ENCODE results near the gene PIGW. TPM values are rescaled to one million over a fixed set of nuclear protein-coding genes. Genes with fewer than 3 reads are reported as not detected.

PIGW gene
- total RNA-seq, 1 experiment from 2014 or later: 78.9 TPM

GRCh38 chr17:36545465-36546417 lies 11.0 kb downstream of the PIGW start:
- BruUV-seq (replicated peaks): no TSS peak
- H3K4me1 Mint-ChIP-seq (ENCODE audit: low read depth, unreplicated experiment): peaks cover 32% of the 10 kb centered on the region

DNA sequence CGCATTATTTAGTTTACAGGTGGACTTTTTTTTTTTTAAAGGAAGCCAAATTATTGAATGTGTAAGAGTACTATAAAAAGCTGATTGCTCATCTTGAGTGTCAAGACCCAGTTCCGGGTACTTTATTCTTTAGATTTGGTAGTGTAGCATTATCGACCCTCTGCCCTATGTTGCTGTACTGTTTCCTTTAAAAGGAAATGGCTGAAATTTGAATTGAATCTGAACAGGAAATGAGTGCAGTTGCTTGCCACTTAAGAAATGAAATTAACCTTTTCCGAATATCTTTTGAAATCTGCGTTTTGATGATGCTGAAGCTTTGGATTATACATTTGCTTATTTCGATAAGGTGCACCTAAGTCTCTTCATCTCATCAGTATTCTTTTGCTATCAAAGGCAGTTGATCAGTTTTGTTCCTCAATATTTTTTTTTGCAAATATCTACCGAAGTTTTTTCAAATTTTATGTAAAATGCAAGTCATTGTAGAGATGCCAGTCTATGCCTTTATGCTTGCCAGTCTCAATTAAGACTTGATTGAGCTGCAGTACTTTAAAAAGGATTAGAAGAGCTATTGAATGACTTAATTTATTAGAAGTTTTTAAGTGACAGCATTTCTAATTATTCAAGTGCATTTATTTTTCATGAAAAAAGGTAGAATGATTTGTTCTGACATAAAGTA lies 11.8 kb downstream of the PIGW start:
- Mint-ChIP-seq H3K4me1 (ENCODE audit: low read depth, unreplicated experiment) (peaks cover 37% of the 10 kb centered on the region), H3K36me3 (ENCODE audit: insufficient read depth, unreplicated experiment) (peaks cover 92% of the 10 kb centered on the region)
- CTCF ChIA-PET: interaction anchor here (0.6 to 4.3 kb wide), 10 partner anchors 8 to 1176 kb away, joined by 3 to 58 read pairs (median 5); partner anchors contain the start of genes MRM1, MYO19 and PIGW

More at GRCh38 chr17:36545465-36546417, 11.0 kb downstream of the PIGW start:
- H3K4me3 Mint-ChIP-seq (ENCODE audit: low read depth, unreplicated experiment): peak overlapping the region; percentile 97
- peak; percentile 100 for DNase-seq
- no peaks in the 10 kb centered on the region for H3K9me3 Mint-ChIP-seq (ENCODE audit: low read depth, unreplicated experiment)
- intact Hi-C loops (cut with micrococcal nuclease; ENCODE audit: unreplicated experiment): loop anchor here (5.0 kb wide), 1 partner anchor 692 kb away; no protein-coding TSS in a partner anchor
- no peaks in the 10 kb centered on the region for H3K27me3 Mint-ChIP-seq (ENCODE audit: unreplicated experiment)
- CTCF ChIA-PET: interaction anchor here (0.5 to 4.3 kb wide), 20 partner anchors 8 to 1177 kb away, joined by 3 to 58 read pairs (median 4); partner anchors contain the start of genes MRM1, MYO19 and PIGW
- H3K36me3 Mint-ChIP-seq (ENCODE audit: insufficient read depth, unreplicated experiment): peaks cover 88% of the 10 kb centered on the region
- TF ChIP-seq CTCF (IDR thresholded peaks at IDR 0.05; ENCODE audit: unreplicated experiment): peak; percentile 31
- H3K27ac Mint-ChIP-seq (ENCODE audit: unreplicated experiment): peak overlapping the region; percentile 95

DNA sequence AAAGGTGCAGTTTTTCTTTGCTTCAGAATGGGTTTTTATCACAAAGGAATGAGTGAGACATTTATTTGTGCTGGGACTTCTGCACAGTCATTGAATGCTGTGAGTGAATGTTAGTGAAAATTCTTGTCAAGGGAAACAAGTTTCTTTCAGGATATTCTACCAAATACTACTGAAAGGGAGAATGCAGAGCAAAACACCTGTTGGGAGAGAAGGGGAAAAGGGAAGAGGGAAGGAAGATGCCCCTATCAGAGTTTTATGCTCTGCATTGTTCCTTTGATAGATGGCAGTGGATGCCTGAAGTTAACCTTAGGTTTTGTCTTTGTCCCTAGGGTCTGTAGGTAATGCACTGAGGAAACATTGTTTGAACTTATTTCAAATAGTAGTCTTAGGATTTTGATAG lies 13.0 kb downstream of the PIGW start:
- CTCF ChIA-PET: interaction anchor here (1.1 to 4.3 kb wide), 2 partner anchors 12 to 14 kb away, joined by 3 to 58 read pairs; partner anchors contain the start of genes MYO19 and PIGW
- peak overlapping the region; percentile 95 for H3K27ac Mint-ChIP-seq (ENCODE audit: unreplicated experiment)
- intact Hi-C loops (cut with micrococcal nuclease; ENCODE audit: unreplicated experiment): loop anchor here (5.0 kb wide), 1 partner anchor 690 kb away; no protein-coding TSS in a partner anchor
- no TSS peak for BruUV-seq (replicated peaks)
- TF ChIP-seq CTCF (IDR thresholded peaks at IDR 0.05; ENCODE audit: unreplicated experiment): no peak
- no peaks in the 10 kb centered on the region for H3K27me3 Mint-ChIP-seq (ENCODE audit: unreplicated experiment)
- DNase-seq: no peak
- H3K4me1 Mint-ChIP-seq (ENCODE audit: low read depth, unreplicated experiment): peaks cover 37% of the 10 kb centered on the region
- no peaks in the 10 kb centered on the region for H3K9me3 Mint-ChIP-seq (ENCODE audit: low read depth, unreplicated experiment)
- peaks cover 95% of the 10 kb centered on the region for H3K36me3 Mint-ChIP-seq (ENCODE audit: insufficient read depth, unreplicated experiment)
- peak overlapping the region; percentile 97 for H3K4me3 Mint-ChIP-seq (ENCODE audit: low read depth, unreplicated experiment)

More for the DNA sequence above, 11.8 kb downstream of the PIGW start:
- TSS peak; percentile 34 for BruUV-seq (replicated peaks)
- no peak for DNase-seq
- Mint-ChIP-seq H3K27me3 (ENCODE audit: unreplicated experiment) (no peaks in the 10 kb centered on the region), H3K9me3 (ENCODE audit: low read depth, unreplicated experiment) (no peaks in the 10 kb centered on the region), H3K4me3 (ENCODE audit: low read depth, unreplicated experiment) (peak overlapping the region; percentile 97), H3K27ac (ENCODE audit: unreplicated experiment) (peak overlapping the region; percentile 95)
- no peak for TF ChIP-seq CTCF (IDR thresholded peaks at IDR 0.05; ENCODE audit: unreplicated experiment)
- intact Hi-C loops (cut with micrococcal nuclease; ENCODE audit: unreplicated experiment): loop anchor here (5.0 kb wide), 1 partner anchor 691 kb away; no protein-coding TSS in a partner anchor

Measured in Calu3 (cell line).